Mesendoderm (in vitro differentiated cells): ENCODE results near the gene FGG.
A peak's percentile ranks its signal among the peaks of the same experiment; 100 is the strongest.

Experiments
- DNase-seq: peaks from one replicate; pipeline ENCODE4 v3.0.0; 2013
- H2AK5ac ChIP-seq: 2 replicates; pipeline ENCODE4 v1.6.1; 2013; ENCODE audit warnings: low read length, inconsistent platforms
- H2BK120ac ChIP-seq: 2 replicates; pipeline ENCODE4 v1.6.1; 2013; ENCODE audit warnings: low read depth, mild to moderate bottlenecking, low read length, moderate library complexity, mixed read lengths
- H2BK15ac ChIP-seq: replicated peaks from 2 replicates; pipeline ENCODE4 v1.6.1; 2013; ENCODE audit warnings: low read depth, mild to moderate bottlenecking, moderate library complexity
- H2BK5ac ChIP-seq: 2 replicates; pipeline ENCODE4 v1.6.1; 2013; ENCODE audit warnings: low read length, inconsistent platforms
- H3K18ac ChIP-seq: 2 replicates; pipeline ENCODE4 v1.6.1; 2013; ENCODE audit warnings: mild to moderate bottlenecking, low read length, mixed read lengths
- H3K23ac ChIP-seq: one replicate; pipeline ENCODE4 v1.6.1; 2013; ENCODE audit warnings: low read length
- H3K27ac ChIP-seq: 2 replicates; pipeline ENCODE4 v1.5.1; 2013; ENCODE audit warnings: low read depth, mild to moderate bottlenecking, inconsistent platforms, low read length, moderate library complexity
- H3K27me3 ChIP-seq: 2 replicates; pipeline ENCODE4 v1.6.1; 2013; ENCODE audit warnings: low read length, control low read depth, mild to moderate bottlenecking, inconsistent platforms; ENCODE audit not compliant: insufficient read depth, poor library complexity
- H3K36me3 ChIP-seq: 2 replicates; pipeline ENCODE4 v1.6.1; 2013; ENCODE audit warnings: low read length, inconsistent platforms; ENCODE audit not compliant: control insufficient read depth, insufficient read depth
- H3K4ac ChIP-seq: one replicate; pipeline ENCODE4 v1.6.1; 2013; ENCODE audit warnings: low read depth, mild to moderate bottlenecking, low read length, moderate library complexity
- H3K4me1 ChIP-seq: 2 replicates; pipeline ENCODE4 v1.6.1; 2013; ENCODE audit warnings: low read depth, low read length, inconsistent platforms; ENCODE audit not compliant: control insufficient read depth
- H3K4me2 ChIP-seq: 2 replicates; pipeline ENCODE4 v1.6.1; 2013; ENCODE audit warnings: low read length
- H3K4me3 ChIP-seq: 2 replicates; pipeline ENCODE4 v1.5.1; 2013; ENCODE audit warnings: mild to moderate bottlenecking, low read length
- H3K56ac ChIP-seq: one replicate; pipeline ENCODE4 v1.6.1; 2013; ENCODE audit warnings: low read length
- H3K79me1 ChIP-seq: 2 replicates; pipeline ENCODE4 v1.6.1; 2013; ENCODE audit warnings: low read length, inconsistent platforms
- H3K79me2 ChIP-seq: 2 replicates; pipeline ENCODE4 v1.6.1; 2013; ENCODE audit warnings: mild to moderate bottlenecking, low read length; ENCODE audit not compliant: control insufficient read depth, insufficient read depth
- H3K9ac ChIP-seq: 2 replicates; pipeline ENCODE4 v1.6.1; 2013; ENCODE audit warnings: low read length, inconsistent platforms
- H4K5ac ChIP-seq: one replicate; pipeline ENCODE4 v1.6.1; 2013; ENCODE audit warnings: low read length
- H4K8ac ChIP-seq: one replicate; pipeline ENCODE4 v1.6.1; 2013; ENCODE audit warnings: low read depth, mild to moderate bottlenecking, control low read depth, low read length, moderate library complexity
- WGBS: extraction: QIAGEN DNeasy Blood & Tissue Kit; methylation state at CpG from one replicate; pipeline ENCODE4 v1.1.7; 2013; ENCODE audit warnings: low lambda C conversion rate, missing lambda C conversion rate; ENCODE audit not compliant: insufficient coverage; ENCODE audit errors: extremely low coverage; 5-methylcytosine and 5-hydroxymethylcytosine counted together

The FGG gene

GRCh38 chr4:154640999-154641398 is 28.5 kb upstream of the FGG start:
- Histone ChIP-seq H4K8ac (no peak overlapping the region), H3K23ac (no peak overlapping the region), H3K36me3 (no peaks in the 10 kb centered on the region), H3K9ac (no peak overlapping the region), H3K4ac (no peak overlapping the region), H3K4me2 (no peak overlapping the region), H2BK120ac (no peak overlapping the region), H3K4me3 (no peak overlapping the region), H2BK15ac (no peak overlapping the region), H3K79me2 (no peaks in the 10 kb centered on the region), H2AK5ac (no peak overlapping the region), H3K27ac (no peak overlapping the region), H3K79me1 (no peaks in the 10 kb centered on the region), H3K4me1 (no peaks in the 10 kb centered on the region), H3K18ac (no peak overlapping the region), H3K27me3 (no peaks in the 10 kb centered on the region), H4K5ac (no peak overlapping the region), H3K56ac (no peak overlapping the region), H2BK5ac (no peak overlapping the region)
- WGBS = no CpG with 5 or more reads among the region's 4 CpGs
- DNase-seq = no peak

- Histone ChIP-seq H4K8ac (no peak overlapping the region), H3K23ac (no peak overlapping the region), H2BK5ac (no peak overlapping the region), H3K9ac (no peak overlapping the region), H3K36me3 (no peaks in the 10 kb centered on the region), H3K18ac (no peak overlapping the region), H2AK5ac (no peak overlapping the region), H3K4me1 (no peaks in the 10 kb centered on the region), H4K5ac (no peak overlapping the region), H3K27me3 (no peaks in the 10 kb centered on the region), H3K27ac (no peak overlapping the region), H3K79me2 (no peaks in the 10 kb centered on the region), H3K79me1 (no peaks in the 10 kb centered on the region), H3K4me3 (no peak overlapping the region), H3K4ac (no peak overlapping the region), H3K56ac (no peak overlapping the region), H2BK120ac (no peak overlapping the region), H2BK15ac (no peak overlapping the region), H3K4me2 (no peak overlapping the region)
- DNase-seq = no peak
- WGBS = no CpG with 5 or more reads among the region's 3 CpGs
Observed at GRCh38 chr4:154634058-154634457, 21.6 kb upstream of the FGG start.

GRCh38 chr4:154631828-154632227 is 19.4 kb upstream of the FGG start:
- H3K4me1 ChIP-seq = peaks cover 3% of the 10 kb centered on the region
- H4K5ac ChIP-seq = no peak overlapping the region
- no peak overlapping the region for H3K23ac ChIP-seq
- no peak overlapping the region for H4K8ac ChIP-seq
- no peak overlapping the region for H3K9ac ChIP-seq
- H3K79me2 ChIP-seq = no peaks in the 10 kb centered on the region
- no peak overlapping the region for H3K56ac ChIP-seq
- no peak overlapping the region for H3K27ac ChIP-seq
- no peak overlapping the region for H3K18ac ChIP-seq
- no peak for DNase-seq
- H2BK15ac ChIP-seq = no peak overlapping the region
- H3K4me2 ChIP-seq = no peak overlapping the region
- H2BK5ac ChIP-seq = no peak overlapping the region
- no peaks in the 10 kb centered on the region for H3K79me1 ChIP-seq
- H2AK5ac ChIP-seq = no peak overlapping the region
- H3K36me3 ChIP-seq = no peaks in the 10 kb centered on the region
- no peak overlapping the region for H3K4ac ChIP-seq
- H2BK120ac ChIP-seq = no peak overlapping the region
- no CpG with 5 or more reads among the region's 2 CpGs for WGBS
- no peak overlapping the region for H3K4me3 ChIP-seq
- H3K27me3 ChIP-seq = peaks cover 5% of the 10 kb centered on the region

- H4K5ac ChIP-seq = no peak overlapping the region
- no peak overlapping the region for H4K8ac ChIP-seq
- H3K79me1 ChIP-seq = no peaks in the 10 kb centered on the region
- H2BK120ac ChIP-seq = no peak overlapping the region
- DNase-seq = no peak
- no peak overlapping the region for H3K4me3 ChIP-seq
- H3K9ac ChIP-seq = no peak overlapping the region
- H2BK15ac ChIP-seq = no peak overlapping the region
- no peaks in the 10 kb centered on the region for H3K36me3 ChIP-seq
- H3K18ac ChIP-seq = no peak overlapping the region
- peaks cover 5% of the 10 kb centered on the region for H3K27me3 ChIP-seq
- H3K4me2 ChIP-seq = no peak overlapping the region
- H3K56ac ChIP-seq = no peak overlapping the region
- peaks cover 3% of the 10 kb centered on the region for H3K4me1 ChIP-seq
- no peak overlapping the region for H3K23ac ChIP-seq
- H3K79me2 ChIP-seq = no peaks in the 10 kb centered on the region
- H3K4ac ChIP-seq = no peak overlapping the region
- H3K27ac ChIP-seq = no peak overlapping the region
- no peak overlapping the region for H2BK5ac ChIP-seq
- H2AK5ac ChIP-seq = no peak overlapping the region
Observed at GRCh38 chr4:154630324-154630723, 17.9 kb upstream of the FGG start.

- peak overlapping the region; percentile 81 for H3K56ac ChIP-seq
- H3K9ac ChIP-seq = peak overlapping the region; percentile 52
- H2AK5ac ChIP-seq = no peak overlapping the region
- no peaks in the 10 kb centered on the region for H3K79me2 ChIP-seq
- no peak overlapping the region for H4K5ac ChIP-seq
- peaks cover 5% of the 10 kb centered on the region for H3K27me3 ChIP-seq
- H3K27ac ChIP-seq = no peak overlapping the region
- DNase-seq = peak; percentile 86
- no peak overlapping the region for H2BK120ac ChIP-seq
- no peaks in the 10 kb centered on the region for H3K79me1 ChIP-seq
- H2BK15ac ChIP-seq = no peak overlapping the region
- no peak overlapping the region for H2BK5ac ChIP-seq
- H3K18ac ChIP-seq = no peak overlapping the region
- H3K4me3 ChIP-seq = peak overlapping the region; percentile 33
- peak overlapping the region; percentile 48 for H3K23ac ChIP-seq
- no CpG with 5 or more reads among the region's 48 CpGs for WGBS
- H3K4me1 ChIP-seq = peaks cover 3% of the 10 kb centered on the region
- peak overlapping the region; percentile 68 for H3K4me2 ChIP-seq
- no peaks in the 10 kb centered on the region for H3K36me3 ChIP-seq
- no peak overlapping the region for H3K4ac ChIP-seq
- H4K8ac ChIP-seq = no peak overlapping the region
Observed at GRCh38 chr4:154626793-154627484, 14.5 kb upstream of the FGG start.

GRCh38 chr4:154625971-154626370 is 13.5 kb upstream of the FGG start:
- no peak for DNase-seq
- Histone ChIP-seq H3K4me1 (peaks cover 3% of the 10 kb centered on the region), H3K79me1 (no peaks in the 10 kb centered on the region), H4K5ac (no peak overlapping the region), H3K27ac (no peak overlapping the region), H3K4me3 (no peak overlapping the region), H3K27me3 (peaks cover 5% of the 10 kb centered on the region), H2BK15ac (no peak overlapping the region), H3K23ac (no peak overlapping the region), H3K56ac (no peak overlapping the region), H2BK120ac (no peak overlapping the region), H3K4me2 (no peak overlapping the region), H4K8ac (no peak overlapping the region), H2AK5ac (no peak overlapping the region), H3K18ac (no peak overlapping the region), H2BK5ac (no peak overlapping the region), H3K36me3 (no peaks in the 10 kb centered on the region), H3K4ac (no peak overlapping the region), H3K9ac (no peak overlapping the region), H3K79me2 (no peaks in the 10 kb centered on the region)
- no CpG with 5 or more reads among the region's 3 CpGs for WGBS
